Mucosa of rectum (tissue), 2 donors: ENCODE data around the gene CCDC57.
A peak's percentile ranks its signal among the peaks of the same experiment; 100 is the strongest.

Experiments used
- H3K27ac ChIP-seq, 2 donors: one replicate each; pipeline ENCODE4 v1.7.0; 2013; ENCODE audit warnings: inconsistent platforms in 2 of 2, low read depth in 2 of 2, low read length in 2 of 2
- H3K27me3 ChIP-seq, 2 donors: one replicate each; pipeline ENCODE4 v1.7.0; 2013; ENCODE audit warnings: low read length in 2 of 2; ENCODE audit not compliant: control insufficient read depth in 2 of 2, insufficient read depth in 2 of 2
- H3K36me3 ChIP-seq, 2 donors: one replicate each; pipeline ENCODE4 v1.7.0; 2013; ENCODE audit warnings: low read length in 2 of 2; ENCODE audit not compliant: control insufficient read depth in 2 of 2, insufficient read depth in 2 of 2
- H3K4me1 ChIP-seq, 2 donors: one replicate each; pipeline ENCODE4 v1.7.0; 2013; ENCODE audit warnings: low read length in 2 of 2, mild to moderate bottlenecking in 1 of 2; ENCODE audit not compliant: control insufficient read depth in 2 of 2, insufficient read depth in 2 of 2
- H3K4me3 ChIP-seq, 2 donors: one replicate each; pipeline ENCODE4 v1.7.0; 2013; ENCODE audit warnings: low read length in 2 of 2
- H3K9ac ChIP-seq, 2 donors: one replicate each; pipeline ENCODE4 v1.7.0; 2013; ENCODE audit warnings: low read length in 2 of 2, low read depth in 1 of 2, mild to moderate bottlenecking in 1 of 2
- H3K9me3 ChIP-seq, 2 donors: one replicate each; pipeline ENCODE4 v1.7.0; 2013; ENCODE audit warnings: low read length in 2 of 2; ENCODE audit not compliant: control insufficient read depth in 2 of 2
- donor health status: healthy.
- donor health status: Normal muscosa, but diverticular disease.

Gene CCDC57

DNA sequence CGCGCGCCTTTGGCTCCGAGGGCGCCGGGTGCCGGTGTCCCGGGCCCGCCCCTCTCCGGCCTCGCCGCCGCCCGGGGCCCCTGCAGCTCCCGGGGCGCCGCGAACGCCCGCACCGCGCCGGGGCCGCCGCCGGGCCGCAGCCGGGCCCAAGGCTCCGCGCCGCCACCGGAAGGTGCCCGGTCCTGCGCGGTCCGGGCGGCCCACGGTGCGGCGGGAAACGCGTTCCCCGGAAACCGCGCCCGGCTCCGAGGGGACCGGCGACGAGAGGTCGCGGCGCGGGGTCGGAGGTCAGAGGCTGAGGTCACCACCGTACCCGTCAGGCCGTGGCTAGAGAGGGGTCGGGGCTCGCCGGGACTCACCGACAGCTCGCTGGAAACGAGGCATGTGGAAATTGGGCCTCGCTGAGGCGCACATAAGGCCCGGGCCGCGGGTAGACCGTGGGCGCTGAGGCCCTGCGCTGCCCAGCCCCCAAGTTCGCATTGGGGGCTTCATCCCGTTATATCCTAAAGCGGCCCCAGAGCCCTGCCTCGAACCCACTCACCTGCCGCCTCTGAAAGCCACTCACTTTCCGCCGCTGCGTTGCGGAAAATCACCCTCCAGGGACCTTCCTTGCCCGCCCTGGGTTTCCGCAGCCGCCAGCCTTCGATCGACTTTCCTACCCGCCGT lies 146.9 kb downstream of the CCDC57 start, which contains the start of gene DUS1L:
DUS1L (minus strand) TSS at position 167 of the 666 bp plus-strand sequence. CDS start 745 bp downstream, outside the sequence.
- no peaks in the 10 kb centered on the region for H3K9me3 ChIP-seq
- H3K9ac ChIP-seq = peak within 1 kb of the TSS; percentile 80 to 87
- peak within 1 kb of the TSS; percentile 71 to 75 for H3K27ac ChIP-seq
- H3K36me3 ChIP-seq = peaks cover 17 to 27% of the 10 kb centered on the region in 2 donors
- peak within 1 kb of the TSS; percentile 75 to 76 for H3K4me3 ChIP-seq
- H3K27me3 ChIP-seq = no peaks in the 10 kb centered on the region
- H3K4me1 ChIP-seq = peaks cover 12 to 17% of the 10 kb centered on the region in 2 donors

DNA sequence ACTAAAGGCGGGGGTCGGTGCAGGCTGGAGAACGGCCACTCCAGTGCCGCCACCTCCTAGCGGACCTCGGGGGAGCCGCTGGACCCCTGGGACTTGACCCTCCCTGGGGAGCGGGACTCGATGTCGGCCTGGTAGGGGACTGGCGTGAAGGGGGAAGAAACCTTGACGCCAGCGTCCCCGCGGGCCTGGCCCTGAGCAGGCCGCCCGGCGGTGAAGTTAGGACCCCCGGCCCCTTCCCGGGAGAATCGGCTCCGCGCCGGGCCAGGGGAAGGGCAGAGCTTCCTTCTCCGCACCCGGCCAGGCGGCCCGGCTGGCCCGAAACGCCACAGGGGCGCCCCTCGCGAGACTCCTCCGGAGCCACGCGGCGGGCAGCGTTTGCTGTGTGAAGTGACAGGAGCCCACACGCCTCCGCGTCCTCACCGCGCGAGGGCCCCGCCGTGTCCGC lies 147.4 kb downstream of the CCDC57 start:
- H3K9ac ChIP-seq = peak overlapping the region; percentile 70 to 87
- H3K9me3 ChIP-seq = no peaks in the 10 kb centered on the region
- H3K36me3 ChIP-seq = peaks cover 22 to 32% of the 10 kb centered on the region in 2 donors
- peak overlapping the region; percentile 29 to 67 for H3K27ac ChIP-seq
- H3K4me3 ChIP-seq = peak overlapping the region; percentile 71 to 76
- H3K4me1 ChIP-seq = peaks cover 12 to 17% of the 10 kb centered on the region in 2 donors
- no peaks in the 10 kb centered on the region for H3K27me3 ChIP-seq

DNA sequence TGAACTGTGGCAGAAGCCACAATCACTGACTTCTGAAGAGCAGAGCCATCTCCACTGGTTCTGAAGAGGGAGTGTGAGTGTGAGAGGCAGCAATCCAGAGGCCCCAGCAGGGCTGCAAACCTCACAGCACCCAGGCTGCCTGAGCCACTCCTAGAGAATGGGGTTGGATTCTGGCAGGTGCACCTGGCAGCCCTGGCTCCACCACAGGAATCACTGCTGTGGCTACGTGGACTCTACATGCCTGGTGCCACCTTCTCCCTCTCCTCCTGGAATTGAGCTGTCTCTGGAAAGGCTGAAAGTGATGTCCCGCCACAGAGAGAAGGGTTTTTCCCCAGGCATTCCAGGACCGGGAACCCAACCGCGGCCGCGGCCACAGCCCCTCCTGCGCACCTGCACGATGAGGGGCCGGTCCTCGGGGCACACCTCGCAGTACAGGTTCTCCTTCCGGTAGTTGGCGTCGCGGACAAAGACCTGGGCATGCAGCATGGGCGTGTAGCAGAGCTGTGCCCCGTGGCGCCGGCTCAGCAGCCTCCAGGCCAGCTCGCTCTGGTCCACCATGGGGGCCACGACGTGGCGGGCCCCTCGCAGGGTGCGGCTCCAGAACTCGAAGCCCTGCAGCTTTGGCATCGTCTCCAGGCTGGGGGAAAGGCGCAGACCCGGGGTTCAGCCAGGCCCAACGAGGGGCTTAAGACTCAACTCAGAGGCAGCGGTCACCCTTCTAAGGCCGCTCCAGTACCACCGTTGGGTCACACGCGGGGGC lies 148.0 kb downstream of the CCDC57 start:
- Histone ChIP-seq H3K27me3 (no peaks in the 10 kb centered on the region), H3K9me3 (no peaks in the 10 kb centered on the region), H3K36me3 (peaks cover 26 to 39% of the 10 kb centered on the region in 2 donors), H3K9ac (peak overlapping the region; percentile 70 to 87), H3K4me1 (peaks cover 12 to 17% of the 10 kb centered on the region in 2 donors), H3K27ac (peak overlapping the region; percentile 29 to 67), H3K4me3 (peak overlapping the region; percentile 71 to 76)

GRCh38 chr17:82063424-82064415 lies 148.9 kb downstream of the CCDC57 start:
- Histone ChIP-seq H3K4me1 (peaks cover 12 to 17% of the 10 kb centered on the region in 2 donors), H3K27ac (no peak overlapping the region), H3K27me3 (no peaks in the 10 kb centered on the region), H3K9me3 (no peaks in the 10 kb centered on the region), H3K36me3 (peaks cover 35 to 47% of the 10 kb centered on the region in 2 donors), H3K4me3 (peak overlapping the region; percentile 71 to 76), H3K9ac (peak overlapping the region in 1 of 2 donors; percentile 87)

GRCh38 chr17:82062984-82063368 lies 149.7 kb downstream of the CCDC57 start:
- Histone ChIP-seq H3K36me3 (peaks cover 40 to 49% of the 10 kb centered on the region in 2 donors), H3K4me1 (peaks cover 12 to 17% of the 10 kb centered on the region in 2 donors), H3K27me3 (no peaks in the 10 kb centered on the region), H3K9me3 (no peaks in the 10 kb centered on the region), H3K4me3 (no peak overlapping the region), H3K9ac (no peak overlapping the region), H3K27ac (no peak overlapping the region)

DNA sequence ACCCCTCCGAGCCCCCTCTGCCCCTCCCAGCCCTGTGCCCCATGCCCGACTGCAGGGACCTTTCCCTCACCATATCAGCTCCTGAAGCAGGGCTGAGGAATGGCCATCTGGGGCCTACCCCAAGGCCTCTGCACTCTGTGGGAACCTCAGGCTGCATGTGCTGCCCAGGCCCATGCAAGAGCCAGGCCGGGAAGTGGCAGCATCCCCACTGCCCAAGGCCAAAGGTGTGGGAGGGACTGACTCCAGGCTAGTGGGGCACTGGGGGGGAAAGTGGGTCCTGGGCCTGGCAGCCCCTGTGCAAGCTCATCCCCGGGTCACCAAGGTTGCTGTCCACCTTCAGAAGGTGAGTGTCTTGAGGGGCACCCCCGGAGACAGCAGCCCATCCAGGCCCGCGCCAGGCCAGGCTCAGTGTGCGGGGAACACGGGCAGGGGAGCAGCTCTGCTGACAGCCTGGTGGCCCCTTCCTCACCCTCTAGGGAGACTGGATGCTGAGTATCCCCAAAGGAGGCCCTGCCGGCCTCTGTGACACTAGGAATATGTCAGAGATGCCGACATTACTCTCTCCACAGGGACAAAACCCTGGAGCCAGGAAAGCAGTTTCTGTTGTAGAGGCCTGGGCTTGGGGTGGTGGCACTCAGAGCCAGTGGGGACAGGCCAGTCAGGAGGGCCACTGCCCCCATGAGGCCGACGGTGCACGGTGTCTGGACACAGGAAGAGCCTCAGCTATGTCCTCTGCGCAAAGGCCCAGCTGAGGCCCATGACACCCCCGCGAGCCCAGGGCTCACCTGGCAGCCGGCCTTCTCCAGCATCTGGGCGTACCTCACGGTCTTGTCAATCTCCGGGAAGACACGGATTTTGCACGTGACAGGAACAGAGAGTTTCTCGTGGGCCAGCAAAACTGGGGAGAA lies 150.3 kb downstream of the CCDC57 start:
- Histone ChIP-seq H3K27me3 (no peaks in the 10 kb centered on the region), H3K9ac (no peak overlapping the region), H3K9me3 (no peaks in the 10 kb centered on the region), H3K27ac (no peak overlapping the region), H3K4me1 (peaks cover 12 to 17% of the 10 kb centered on the region in 2 donors), H3K36me3 (peaks cover 45 to 52% of the 10 kb centered on the region in 2 donors), H3K4me3 (no peak overlapping the region)

- Histone ChIP-seq H3K9ac (no peak overlapping the region), H3K9me3 (no peaks in the 10 kb centered on the region), H3K27me3 (no peaks in the 10 kb centered on the region), H3K27ac (no peak overlapping the region), H3K4me3 (no peak overlapping the region), H3K4me1 (peaks cover 12 to 15% of the 10 kb centered on the region in 2 donors), H3K36me3 (peaks cover 54 to 57% of the 10 kb centered on the region in 2 donors)
Observed at GRCh38 chr17:82061047-82061925, 151.4 kb downstream of the CCDC57 start.

- H3K36me3 ChIP-seq = peaks cover 60 to 63% of the 10 kb centered on the region in 2 donors
Observed at GRCh38 chr17:82060614-82061013, 152.0 kb downstream of the CCDC57 start.

More at GRCh38 chr17:82060614-82061013, 152.0 kb downstream of the CCDC57 start:
- Histone ChIP-seq H3K9me3 (no peaks in the 10 kb centered on the region), H3K27ac (no peak overlapping the region), H3K9ac (no peak overlapping the region), H3K4me1 (peaks cover 11 to 12% of the 10 kb centered on the region in 2 donors), H3K4me3 (no peak overlapping the region), H3K27me3 (no peaks in the 10 kb centered on the region)
